Choroid plexus epithelial cell (primary cell): ENCODE data around the gene HOXB4.

Experiments used
- DNase-seq: peaks from one replicate; pipeline ENCODE4 v3.0.0-alpha.2; 2010; ENCODE audit warnings: low read depth
- H3K4me3 ChIP-seq: 2 replicates; pipeline ENCODE4 v1.5.1; 2011; ENCODE audit warnings: low read depth, mild to moderate bottlenecking, control low read depth, low read length, moderate library complexity
- TF ChIP-seq, protein P1 (sequence below): conservative IDR thresholded peaks from 2 replicates; pipeline ENCODE4 v1.5.1; 2011; ENCODE audit warnings: low read depth, mild to moderate bottlenecking, control low read depth, inconsistent platforms, low read length, moderate library complexity

The HOXB4 gene

DNA sequence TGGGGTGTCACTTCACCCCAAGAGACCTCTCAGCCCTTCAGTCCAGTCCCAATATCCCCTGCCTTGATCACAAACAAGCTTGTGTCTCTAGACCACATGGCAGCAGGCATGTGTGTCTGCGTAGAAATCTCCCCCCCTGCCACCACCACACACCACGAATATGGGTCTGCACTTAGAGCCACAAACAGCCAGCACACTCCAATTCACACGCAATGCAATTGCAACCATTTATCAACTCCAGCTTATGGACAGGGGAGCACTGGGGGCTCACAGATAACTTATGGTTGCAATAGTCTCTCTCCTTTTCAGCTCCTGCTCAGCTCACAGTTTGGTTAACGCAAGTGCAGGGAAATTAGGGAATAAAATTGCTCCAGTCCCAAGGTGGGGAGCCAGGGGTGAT, 45.4 kb upstream of the HOXB4 start:
- no peak overlapping the region for H3K4me3 ChIP-seq
- TF ChIP-seq, protein P1, sequence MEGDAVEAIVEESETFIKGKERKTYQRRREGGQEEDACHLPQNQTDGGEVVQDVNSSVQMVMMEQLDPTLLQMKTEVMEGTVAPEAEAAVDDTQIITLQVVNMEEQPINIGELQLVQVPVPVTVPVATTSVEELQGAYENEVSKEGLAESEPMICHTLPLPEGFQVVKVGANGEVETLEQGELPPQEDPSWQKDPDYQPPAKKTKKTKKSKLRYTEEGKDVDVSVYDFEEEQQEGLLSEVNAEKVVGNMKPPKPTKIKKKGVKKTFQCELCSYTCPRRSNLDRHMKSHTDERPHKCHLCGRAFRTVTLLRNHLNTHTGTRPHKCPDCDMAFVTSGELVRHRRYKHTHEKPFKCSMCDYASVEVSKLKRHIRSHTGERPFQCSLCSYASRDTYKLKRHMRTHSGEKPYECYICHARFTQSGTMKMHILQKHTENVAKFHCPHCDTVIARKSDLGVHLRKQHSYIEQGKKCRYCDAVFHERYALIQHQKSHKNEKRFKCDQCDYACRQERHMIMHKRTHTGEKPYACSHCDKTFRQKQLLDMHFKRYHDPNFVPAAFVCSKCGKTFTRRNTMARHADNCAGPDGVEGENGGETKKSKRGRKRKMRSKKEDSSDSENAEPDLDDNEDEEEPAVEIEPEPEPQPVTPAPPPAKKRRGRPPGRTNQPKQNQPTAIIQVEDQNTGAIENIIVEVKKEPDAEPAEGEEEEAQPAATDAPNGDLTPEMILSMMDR, result no peak
- no peak for DNase-seq

DNA sequence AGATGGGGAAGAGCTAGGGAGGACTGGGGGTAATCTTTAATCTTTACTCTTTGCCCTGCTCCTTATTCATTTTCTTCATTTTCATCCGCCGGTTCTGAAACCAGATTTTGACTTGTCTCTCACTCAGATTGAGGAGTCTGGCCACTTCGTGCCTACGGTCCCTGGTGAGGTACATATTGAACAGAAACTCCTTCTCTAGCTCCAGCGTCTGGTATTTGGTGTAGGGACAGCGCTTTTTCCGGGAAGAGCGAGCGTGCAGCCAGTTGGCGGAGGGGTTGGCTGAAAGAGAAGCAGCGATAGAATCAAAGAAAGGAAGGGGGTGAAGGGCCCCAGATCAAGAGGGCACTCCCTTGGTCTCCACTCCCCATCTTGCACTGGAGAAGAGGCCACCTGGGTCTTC, 44.7 kb upstream of the HOXB4 start:
- no peak for DNase-seq
- H3K4me3 ChIP-seq, result no peak overlapping the region
- TF ChIP-seq, protein P1, result no peak

DNA sequence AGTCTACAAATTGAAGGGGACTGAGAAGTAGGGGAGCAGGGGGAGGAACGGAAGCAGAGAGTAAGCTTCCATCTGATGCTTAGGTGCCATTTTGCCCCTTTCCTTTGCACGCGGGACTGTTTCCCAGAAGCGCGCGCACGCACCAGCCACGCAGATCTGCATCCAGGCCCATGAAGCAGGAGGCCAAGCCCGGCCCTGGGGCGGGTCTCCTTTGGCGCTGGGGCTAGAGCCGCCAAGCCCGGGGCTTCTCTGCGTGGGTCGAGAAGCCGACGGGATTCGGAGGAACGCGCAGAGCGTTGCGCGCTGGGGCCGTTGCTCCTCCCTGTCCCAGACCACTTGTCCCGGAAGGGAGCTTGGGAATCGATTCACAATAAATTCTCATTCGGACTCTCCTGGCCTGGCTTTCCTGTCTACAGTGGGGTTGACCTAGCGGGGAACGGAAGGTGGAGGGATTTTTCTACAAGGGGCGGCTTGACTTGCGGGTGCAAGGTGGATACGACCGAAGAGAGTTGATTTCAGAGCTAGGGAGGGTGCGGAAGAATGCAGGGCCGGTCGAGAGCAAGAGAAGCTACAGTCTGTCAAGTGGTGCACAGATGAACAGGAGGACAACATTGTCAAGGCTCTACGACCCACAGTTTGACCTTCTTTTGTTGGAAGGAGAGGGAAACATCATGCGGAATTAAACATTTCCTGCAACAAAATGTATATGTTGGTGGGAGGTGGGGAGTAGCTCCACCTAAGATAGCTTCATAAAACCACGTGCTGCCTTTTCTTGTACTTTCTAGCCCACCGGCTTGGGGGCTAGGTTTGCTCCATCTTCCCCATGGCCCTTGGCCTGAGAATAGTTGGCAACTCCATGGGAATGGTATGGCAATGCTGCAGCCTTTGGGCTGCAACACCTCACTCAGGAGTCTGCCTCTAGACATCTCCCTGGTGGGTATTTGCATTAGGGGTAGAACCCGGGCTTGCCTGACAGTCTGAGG, 43.6 kb upstream of the HOXB4 start:
- no peak for DNase-seq
- H3K4me3 ChIP-seq, result no peak overlapping the region
- TF ChIP-seq, protein P1, result no peak

DNA sequence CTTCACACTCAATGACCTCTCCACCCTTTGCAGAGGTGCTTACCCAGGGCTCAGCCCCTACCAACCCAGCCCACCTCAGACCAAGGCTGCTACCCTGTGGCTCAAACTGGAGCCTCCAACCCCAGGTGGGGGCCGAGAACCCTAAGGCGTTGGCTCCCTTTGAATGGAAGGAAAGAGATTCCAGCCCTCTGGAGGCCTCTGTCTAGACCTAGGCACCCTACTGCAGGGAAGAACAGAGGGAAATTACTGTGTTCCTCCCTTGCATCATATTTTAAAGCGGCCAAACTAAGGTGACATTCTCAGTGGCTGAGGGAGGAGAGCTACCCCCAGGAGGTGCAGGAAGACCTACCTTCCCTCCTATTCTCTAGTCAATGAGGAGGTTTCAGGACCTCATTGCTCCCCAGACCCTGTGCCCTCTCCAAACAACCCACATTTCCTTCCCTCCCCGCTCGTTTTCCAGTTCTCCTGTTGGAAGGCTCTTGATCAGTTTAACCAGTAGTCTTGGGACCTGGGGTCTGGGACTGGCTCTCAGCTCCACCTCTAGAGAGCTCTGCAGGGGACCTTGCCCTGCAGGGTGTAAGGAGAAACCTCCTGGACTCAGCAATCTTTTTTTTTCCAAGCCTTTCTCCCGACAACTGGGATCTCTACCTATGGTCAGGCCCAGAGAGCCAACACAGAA, 42.5 kb upstream of the HOXB4 start:
- TF ChIP-seq, protein P1, result no peak
- DNase-seq, result no peak
- H3K4me3 ChIP-seq, result no peak overlapping the region

DNA sequence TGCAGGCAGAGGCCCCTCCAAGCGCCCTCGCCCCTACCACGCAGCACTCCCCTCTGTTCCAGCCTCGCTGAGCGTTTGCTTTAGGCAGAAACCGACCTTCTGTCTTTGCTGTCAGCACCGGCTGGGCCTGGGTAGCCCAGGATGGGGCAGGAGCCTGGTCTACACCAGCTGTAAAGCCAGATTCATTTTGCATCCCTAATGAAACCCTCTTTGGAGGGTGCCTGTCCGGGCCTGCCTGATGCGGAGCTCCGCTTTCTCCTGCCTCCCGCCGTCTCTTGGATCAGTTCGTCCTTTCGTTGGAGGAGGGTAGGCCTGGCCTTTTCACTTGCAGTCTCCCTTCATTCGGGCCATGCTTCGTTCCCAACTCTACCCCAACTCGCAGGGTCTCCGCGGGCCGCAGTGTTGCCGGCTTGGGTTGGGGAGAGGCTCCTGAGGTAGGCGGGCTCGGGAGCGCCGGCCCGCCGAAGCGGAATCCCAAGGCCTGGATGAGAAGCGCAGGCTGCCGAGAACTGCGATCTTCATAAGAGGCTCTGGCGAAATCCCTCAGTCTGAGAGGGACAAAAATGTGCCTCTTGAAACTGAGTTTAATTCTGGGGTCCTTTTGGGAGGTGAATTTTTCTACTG, 41.8 kb upstream of the HOXB4 start:
- no peak overlapping the region for H3K4me3 ChIP-seq
- DNase-seq, result no peak

DNA sequence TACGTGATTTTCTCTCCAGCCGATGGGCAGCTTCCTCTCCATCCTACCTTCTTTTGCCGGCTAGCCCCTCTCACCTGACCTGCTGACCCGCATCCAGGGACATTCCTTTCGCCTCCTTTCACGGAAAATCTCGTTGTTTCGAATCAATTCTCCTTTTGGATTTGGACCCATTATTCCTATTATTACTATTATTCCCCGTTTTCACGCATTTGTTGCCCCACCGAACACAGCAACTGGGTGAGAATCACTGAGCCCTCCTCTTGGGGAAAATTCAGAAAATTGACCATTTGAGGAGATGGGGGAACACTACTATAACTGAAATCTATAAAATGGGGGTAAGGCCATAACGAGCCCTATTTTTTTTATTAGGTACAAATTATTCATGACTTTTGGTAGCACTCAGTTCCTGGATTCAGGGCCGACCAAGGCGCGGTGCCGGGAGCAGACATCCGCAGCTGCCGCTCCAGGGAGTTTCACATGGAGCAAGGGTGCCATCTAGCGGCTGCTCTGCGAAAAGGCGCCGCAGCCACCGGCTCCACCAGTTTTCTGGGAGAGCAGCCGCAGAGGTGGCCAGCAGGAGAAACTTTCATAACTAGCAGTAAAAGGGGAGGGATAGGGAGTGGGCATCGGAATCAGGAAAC, 40.2 kb upstream of the HOXB4 start:
- TF ChIP-seq, protein P1, result peak; percentile 93
- DNase-seq, result peak; percentile 84
- H3K4me3 ChIP-seq, result no peak overlapping the region

More for the DNA sequence above, 41.8 kb upstream of the HOXB4 start:
- TF ChIP-seq, protein P1, result no peak
